Activated CD4-positive, alpha-beta T cell treated with anti-CD3 and anti-CD28 coated beads, Interleukin-2, amount 10 ng/mL, durations not matched to agents 7 days and 5 days (primary cell): ENCODE data around the gene ELK4. TPM values are rescaled to one million over a fixed set of nuclear protein-coding genes. Genes with fewer than 3 reads are reported as not detected.
"Not testable (repeated sequence)": the region's sequence is repeated elsewhere in the genome, so short reads cannot be mapped to it uniquely, and the experiment has no call there.

Experiments used
- CTCF ChIA-PET: fragments of 350-600 bp; sonication (Branson Sonifier 250); formaldehyde crosslinking; loops from one replicate; lab custom pipeline; 2021; ENCODE audit warnings: antibody characterized with exemption; lab: Charles Lee
- POLR2A ChIA-PET: fragments of 350-600 bp; sonication (Branson Sonifier 250); formaldehyde crosslinking; loops from one replicate; lab custom pipeline; 2021; ENCODE audit warnings: antibody characterized with exemption; lab: Charles Lee
- DNase-seq: peaks from one replicate; pipeline ENCODE4 v3.0.0-alpha.2; 2020
- H3K27ac Mint-ChIP-seq: one replicate; pipeline ENCODE4 v1.8.0; 2021; ENCODE audit warnings: mild to moderate bottlenecking, moderate library complexity, mixed read lengths
- H3K27me3 Mint-ChIP-seq: one replicate; pipeline ENCODE4 v1.8.0; 2021; ENCODE audit warnings: mixed read lengths
- H3K36me3 Mint-ChIP-seq: one replicate; pipeline ENCODE4 v1.8.0; 2021; ENCODE audit warnings: low read depth, mixed read lengths
- H3K4me1 Mint-ChIP-seq: one replicate; pipeline ENCODE4 v1.8.0; 2021; ENCODE audit warnings: mixed read lengths
- H3K4me3 Mint-ChIP-seq: one replicate; pipeline ENCODE4 v1.8.0; 2021; ENCODE audit warnings: mild to moderate bottlenecking, moderate library complexity, mixed read lengths
- H3K9me3 Mint-ChIP-seq: one replicate; pipeline ENCODE4 v1.8.0; 2021; ENCODE audit warnings: mixed read lengths
- total RNA-seq, 2 experiments: library from RNA; stranded (reverse); gene quantifications; one replicate each; pipeline ENCODE4 v1.2.3, GENCODE V29; 2021

ELK4 gene
- total RNA-seq, 2 experiments from 2014 or later = 99.4 to 103 TPM

- Mint-ChIP-seq H3K27ac (no peak overlapping the region), H3K27me3 (peaks cover 4% of the 10 kb centered on the region), H3K4me3 (no peak overlapping the region), H3K9me3 (no peaks in the 10 kb centered on the region), H3K4me1 (peaks cover 2% of the 10 kb centered on the region), H3K36me3 (no peaks in the 10 kb centered on the region)
- POLR2A ChIA-PET = no interaction called here
- DNase-seq = no peak
- CTCF ChIA-PET = interaction anchor here (0.5 to 10.2 kb wide), 5 partner anchors 8 to 256 kb away, joined by 3 to 185 read pairs (median 4); no protein-coding TSS in a partner anchor
Observed at GRCh38 chr1:205661429-205662134, 29.8 kb upstream of the ELK4 start.

- POLR2A ChIA-PET = no interaction called here
Observed at GRCh38 chr1:205660361-205660760, 28.6 kb upstream of the ELK4 start.

GRCh38 chr1:205658943-205659581, 27.3 kb upstream of the ELK4 start:
- DNase-seq = peak; percentile 81
- no peaks in the 10 kb centered on the region for H3K9me3 Mint-ChIP-seq
- no peak overlapping the region for H3K27ac Mint-ChIP-seq
- H3K36me3 Mint-ChIP-seq = no peaks in the 10 kb centered on the region
- H3K27me3 Mint-ChIP-seq = peaks cover 8% of the 10 kb centered on the region
- no peak overlapping the region for H3K4me3 Mint-ChIP-seq
- CTCF ChIA-PET = interaction anchor here (0.6 to 10.2 kb wide), 43 partner anchors 11 to 1286 kb away, joined by 3 to 185 read pairs (median 5); partner anchors contain the start of genes ELK4, PM20D1 and SLC45A3
- H3K4me1 Mint-ChIP-seq = no peaks in the 10 kb centered on the region
- POLR2A ChIA-PET = no interaction called here

More at GRCh38 chr1:205660361-205660760, 28.6 kb upstream of the ELK4 start:
- H3K27me3 Mint-ChIP-seq = peaks cover 7% of the 10 kb centered on the region
- no peaks in the 10 kb centered on the region for H3K36me3 Mint-ChIP-seq
- H3K27ac Mint-ChIP-seq = no peak overlapping the region
- H3K4me3 Mint-ChIP-seq = no peak overlapping the region
- H3K9me3 Mint-ChIP-seq = no peaks in the 10 kb centered on the region
- peaks cover 2% of the 10 kb centered on the region for H3K4me1 Mint-ChIP-seq
- CTCF ChIA-PET = interaction anchor here (0.8 to 10.2 kb wide), 12 partner anchors 9 to 318 kb away, joined by 3 to 185 read pairs (median 26); partner anchors contain the start of gene ELK4
- DNase-seq = no peak

- peaks cover 8% of the 10 kb centered on the region for H3K27me3 Mint-ChIP-seq
- CTCF ChIA-PET = interaction anchor here (0.7 to 10.2 kb wide), 8 partner anchors 9 to 321 kb away, joined by 3 to 185 read pairs (median 32); partner anchors contain the start of gene ELK4
- POLR2A ChIA-PET = no interaction called here
- H3K9me3 Mint-ChIP-seq = no peaks in the 10 kb centered on the region
- H3K4me3 Mint-ChIP-seq = no peak overlapping the region
- no peak overlapping the region for H3K27ac Mint-ChIP-seq
- no peaks in the 10 kb centered on the region for H3K36me3 Mint-ChIP-seq
- DNase-seq = no peak
- no peaks in the 10 kb centered on the region for H3K4me1 Mint-ChIP-seq
Observed at GRCh38 chr1:205656236-205656635, 24.4 kb upstream of the ELK4 start.

GRCh38 chr1:205652984-205653383, 21.2 kb upstream of the ELK4 start:
- ChIA-PET POLR2A (no interaction called here), CTCF (interaction anchor here (10.2 kb wide), 1 partner anchor 61 kb away, joined by 185 read pairs; no protein-coding TSS in a partner anchor)
- Mint-ChIP-seq H3K36me3 (no peaks in the 10 kb centered on the region), H3K27ac (no peak overlapping the region), H3K4me3 (no peak overlapping the region), H3K4me1 (no peaks in the 10 kb centered on the region), H3K9me3 (no peaks in the 10 kb centered on the region), H3K27me3 (peaks cover 12% of the 10 kb centered on the region)
- no peak for DNase-seq

GRCh38 chr1:205650241-205650640, 18.4 kb upstream of the ELK4 start:
- POLR2A ChIA-PET = no interaction called here
- H3K27ac Mint-ChIP-seq = no peak overlapping the region

GRCh38 chr1:205645519-205645918, 13.7 kb upstream of the ELK4 start:
- Mint-ChIP-seq H3K27me3 (peaks cover 3% of the 10 kb centered on the region), H3K9me3 (no peaks in the 10 kb centered on the region), H3K36me3 (no peaks in the 10 kb centered on the region), H3K4me3 (no peak overlapping the region), H3K27ac (no peak overlapping the region), H3K4me1 (no peaks in the 10 kb centered on the region)
- ChIA-PET POLR2A (no interaction called here), CTCF (interaction anchor here (1.1 to 7.6 kb wide), 3 partner anchors 12 to 54 kb away, joined by 3 to 60 read pairs (median 15); no protein-coding TSS in a partner anchor)
- DNase-seq = no peak

More at GRCh38 chr1:205650241-205650640, 18.4 kb upstream of the ELK4 start:
- CTCF ChIA-PET = interaction anchor here (2.1 to 7.6 kb wide), 2 partner anchors 7 to 58 kb away, joined by 14 to 60 read pairs; no protein-coding TSS in a partner anchor
- no peak overlapping the region for H3K4me3 Mint-ChIP-seq
- H3K36me3 Mint-ChIP-seq = no peaks in the 10 kb centered on the region
- no peaks in the 10 kb centered on the region for H3K4me1 Mint-ChIP-seq
- H3K27me3 Mint-ChIP-seq = peaks cover 4% of the 10 kb centered on the region
- no peaks in the 10 kb centered on the region for H3K9me3 Mint-ChIP-seq
- DNase-seq = no peak

- Mint-ChIP-seq H3K4me1 (no peaks in the 10 kb centered on the region), H3K36me3 (no peaks in the 10 kb centered on the region), H3K27ac (no peak overlapping the region), H3K9me3 (no peaks in the 10 kb centered on the region), H3K4me3 (no peak overlapping the region), H3K27me3 (peaks cover 12% of the 10 kb centered on the region)
- POLR2A ChIA-PET = no interaction called here
- DNase-seq = no peak
- CTCF ChIA-PET = interaction anchor here (1.2 to 4.7 kb wide), 4 partner anchors 10 to 59 kb away, joined by 5 to 20 read pairs (median 14); partner anchors contain the start of gene ELK4
Observed at GRCh38 chr1:205642679-205643307, 11.0 kb upstream of the ELK4 start.

- H3K27ac Mint-ChIP-seq = no peak overlapping the region
- ChIA-PET POLR2A (no interaction called here), CTCF (interaction anchor here (4.7 kb wide), 1 partner anchor 19 kb away, joined by 20 read pairs; no protein-coding TSS in a partner anchor)
- H3K27me3 Mint-ChIP-seq = peaks cover 23% of the 10 kb centered on the region
- H3K4me3 Mint-ChIP-seq = no peak overlapping the region
- DNase-seq = no peak
- peaks cover 9% of the 10 kb centered on the region for H3K4me1 Mint-ChIP-seq
- no peaks in the 10 kb centered on the region for H3K36me3 Mint-ChIP-seq
- H3K9me3 Mint-ChIP-seq = no peaks in the 10 kb centered on the region
Observed at GRCh38 chr1:205639567-205639966, 7.8 kb upstream of the ELK4 start.

GRCh38 chr1:205637854-205638468, 6.2 kb upstream of the ELK4 start:
- H3K9me3 Mint-ChIP-seq = no peaks in the 10 kb centered on the region
- ChIA-PET CTCF (interaction anchor here (0.8 kb wide), 1 partner anchor 49 kb away, joined by 3 read pairs; no protein-coding TSS in a partner anchor), POLR2A (no interaction called here)
- H3K27me3 Mint-ChIP-seq = peaks cover 23% of the 10 kb centered on the region
- H3K4me1 Mint-ChIP-seq = peaks cover 10% of the 10 kb centered on the region
- no peaks in the 10 kb centered on the region for H3K36me3 Mint-ChIP-seq
- DNase-seq = no peak
- H3K4me3 Mint-ChIP-seq = no peak overlapping the region
- H3K27ac Mint-ChIP-seq = no peak overlapping the region

GRCh38 chr1:205636732-205637131, 4.9 kb upstream of the ELK4 start:
- Mint-ChIP-seq H3K27me3 (peaks cover 23% of the 10 kb centered on the region), H3K9me3 (no peaks in the 10 kb centered on the region), H3K4me3 (no peak overlapping the region), H3K36me3 (no peaks in the 10 kb centered on the region), H3K27ac (no peak overlapping the region), H3K4me1 (peaks cover 19% of the 10 kb centered on the region)
- CTCF ChIA-PET = interaction anchor here (0.6 to 3.5 kb wide), 3 partner anchors 10 to 45 kb away, joined by 3 to 18 read pairs (median 13); no protein-coding TSS in a partner anchor
- POLR2A ChIA-PET = no interaction called here
- DNase-seq = no peak

GRCh38 chr1:205636138-205636530, 4.3 kb upstream of the ELK4 start:
- POLR2A ChIA-PET = not testable (repeated sequence)

More at GRCh38 chr1:205636138-205636530, 4.3 kb upstream of the ELK4 start:
- H3K4me3 Mint-ChIP-seq, H3K27ac Mint-ChIP-seq, DNase-seq, H3K9me3 Mint-ChIP-seq, H3K36me3 Mint-ChIP-seq: not testable (repeated sequence)
- Mint-ChIP-seq H3K4me1 (peaks cover 19% of the 10 kb centered on the region), H3K27me3 (peaks cover 23% of the 10 kb centered on the region)
- CTCF ChIA-PET = interaction anchor here (3.0 to 3.5 kb wide), 2 partner anchors 22 to 44 kb away, joined by 13 to 18 read pairs; no protein-coding TSS in a partner anchor
